Transverse colon (tissue), 4 donors: ENCODE results near the gene ADAMTS3. TPM values are rescaled to one million over a fixed set of nuclear protein-coding genes. Genes with fewer than 3 reads are reported as not detected.

Experiments used
- DNase-seq: peaks from one replicate; pipeline ENCODE4 v3.0.0-alpha.2; 2019
- H3K27ac ChIP-seq, 4 donors: fragments of 200-600 bp; sonication (generic); 2 replicates each; pipeline ENCODE4 v1.5.1; 2016 to 2018; ENCODE audit warnings: inconsistent platforms in 4 of 4
- H3K27me3 ChIP-seq: fragments of 200-600 bp; sonication (generic); 2 replicates; pipeline ENCODE4 v1.5.1; 2017; ENCODE audit warnings: inconsistent platforms
- H3K36me3 ChIP-seq, 4 donors: fragments of 200-600 bp; sonication (generic); 2 replicates each; pipeline ENCODE4 v1.5.1; 2017 to 2019; ENCODE audit warnings: inconsistent platforms in 4 of 4
- H3K4me1 ChIP-seq, 4 donors: fragments of 200-600 bp; sonication (generic); 2 replicates each; pipeline ENCODE4 v1.5.1; 2017 to 2020; ENCODE audit warnings: inconsistent platforms in 4 of 4
- H3K4me3 ChIP-seq, 4 donors: fragments of 200-600 bp; sonication (generic); 1 replicate in 1 of 4; 2 replicates in 3 of 4; pipeline versions ENCODE4 v1.5.1 to v1.6.1; 2017 to 2019; ENCODE audit warnings: inconsistent platforms in 4 of 4
- H3K9me3 ChIP-seq, 2 donors: fragments of 200-600 bp; sonication (generic); 2 replicates each; pipeline ENCODE4 v1.5.1; 2017 to 2019; ENCODE audit warnings: inconsistent platforms in 2 of 2
- EP300 ChIP-seq: sonication (generic); formaldehyde crosslinking; IDR thresholded peaks from one replicate; pipeline ENCODE4 v1.6.1; 2017; ENCODE audit warnings: antibody characterized with exemption, low read depth
- POLR2A ChIP-seq: fragments of 450-650 bp; IDR thresholded peaks from one replicate; pipeline ENCODE4 v1.6.1; 2016; ENCODE audit warnings: antibody characterized with exemption, mild to moderate bottlenecking, moderate library complexity
- POLR2AphosphoS5 ChIP-seq, 3 donors: sonication (generic); formaldehyde crosslinking; IDR thresholded peaks; one replicate each; pipeline ENCODE4 v1.6.1; 2016; ENCODE audit warnings: antibody characterized with exemption in 3 of 3
- WGBS, 2 donors: methylation state at CpG; one replicate each; pipeline ENCODE4 v1.1.5; 2018; ENCODE audit warnings: low coverage in 1 of 2; 5-methylcytosine and 5-hydroxymethylcytosine counted together
- in situ Hi-C, 4 donors: fragments of 200-750 bp; cut with MboI; loops; one replicate each; pipeline versions ENCODE4 v1.15.0 to v1.15.1; 2017; ENCODE audit warnings: low sequenced_read_pairs in 3 of 4, low pct_ligation_motif_present in 1 of 4, low pct_unique_long_range_greater_than_20kb in 1 of 4
- intact Hi-C: fragments of 100-400 bp; cut with DNase I; formaldehyde crosslinking; loops from one replicate; pipeline ENCODE4 v1.15.1; 2023; ENCODE audit warnings: low total_unique reads
- total RNA-seq, 4 donors: library from RNA; depleted of rRNA; stranded (reverse); fragments of >200 nt; gene quantifications; one replicate each; pipeline ENCODE4 v1.1.0, GENCODE V29; 2016
- TF ChIP-seq, protein P1 (sequence below), 5 experiments: fragments of 200-600 bp in 3 of 5; fragments of 450-650 bp in 2 of 5; sonication (generic) in 3 of 5; IDR thresholded peaks; 1 replicate in 2 of 5; 2 replicates in 3 of 5; pipeline ENCODE4 v1.5.1; 2016 to 2017; ENCODE audit warnings: antibody characterized with exemption in 5 of 5, inconsistent platforms in 3 of 5, mild to moderate bottlenecking in 2 of 5, moderate library complexity in 1 of 5

Gene ADAMTS3
- total RNA-seq, 4 donors from 2014 or later: 0.14 to 0.64 TPM; not detected in 2

DNA sequence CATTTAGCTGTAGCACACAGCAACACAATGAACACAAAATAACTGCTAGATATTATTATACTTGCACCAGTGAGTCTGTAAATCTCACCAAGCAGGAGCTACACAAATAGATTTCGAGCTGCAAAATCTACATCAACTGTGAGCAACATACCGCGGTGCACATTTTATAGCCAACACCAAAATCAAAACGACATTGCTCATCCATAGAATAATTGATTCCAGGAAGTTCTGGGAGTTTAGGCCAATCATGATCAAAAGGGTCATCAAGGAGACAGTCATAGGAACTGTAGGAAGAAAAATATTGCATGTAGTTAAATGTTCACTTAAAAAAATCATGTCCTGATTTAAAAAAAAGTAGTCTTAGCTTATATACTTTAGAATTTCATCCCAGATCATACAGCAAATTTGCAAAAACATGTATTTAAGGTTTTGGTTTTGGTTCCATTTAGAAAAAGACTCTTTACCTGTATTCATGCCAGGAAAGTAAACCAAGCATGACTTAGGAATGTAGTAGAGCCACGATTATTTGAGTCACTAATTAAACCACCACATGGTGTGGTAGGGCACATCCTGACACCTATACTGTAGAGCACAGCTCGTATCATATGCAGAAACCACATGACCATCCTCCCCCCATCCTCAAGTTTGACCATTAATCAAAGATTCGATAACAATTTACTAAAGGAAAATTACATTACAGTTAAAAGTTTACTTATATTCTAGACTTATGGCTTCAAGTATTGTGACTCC is 250.4 kb downstream of the ADAMTS3 start:
- in situ Hi-C loops (loop anchor here in 2 of 4 donors (25.0 kb wide), 2 partner anchors 144 to 581 kb away; no protein-coding TSS in a partner anchor), intact Hi-C loops (no loop called here)
- H3K27me3 ChIP-seq: no peaks in the 10 kb centered on the region
- WGBS, 2 donors: 65 to 70% methylated on average over 7 of the region's 7 CpGs
- no peak overlapping the region for H3K27ac ChIP-seq
- TF ChIP-seq, protein P1, sequence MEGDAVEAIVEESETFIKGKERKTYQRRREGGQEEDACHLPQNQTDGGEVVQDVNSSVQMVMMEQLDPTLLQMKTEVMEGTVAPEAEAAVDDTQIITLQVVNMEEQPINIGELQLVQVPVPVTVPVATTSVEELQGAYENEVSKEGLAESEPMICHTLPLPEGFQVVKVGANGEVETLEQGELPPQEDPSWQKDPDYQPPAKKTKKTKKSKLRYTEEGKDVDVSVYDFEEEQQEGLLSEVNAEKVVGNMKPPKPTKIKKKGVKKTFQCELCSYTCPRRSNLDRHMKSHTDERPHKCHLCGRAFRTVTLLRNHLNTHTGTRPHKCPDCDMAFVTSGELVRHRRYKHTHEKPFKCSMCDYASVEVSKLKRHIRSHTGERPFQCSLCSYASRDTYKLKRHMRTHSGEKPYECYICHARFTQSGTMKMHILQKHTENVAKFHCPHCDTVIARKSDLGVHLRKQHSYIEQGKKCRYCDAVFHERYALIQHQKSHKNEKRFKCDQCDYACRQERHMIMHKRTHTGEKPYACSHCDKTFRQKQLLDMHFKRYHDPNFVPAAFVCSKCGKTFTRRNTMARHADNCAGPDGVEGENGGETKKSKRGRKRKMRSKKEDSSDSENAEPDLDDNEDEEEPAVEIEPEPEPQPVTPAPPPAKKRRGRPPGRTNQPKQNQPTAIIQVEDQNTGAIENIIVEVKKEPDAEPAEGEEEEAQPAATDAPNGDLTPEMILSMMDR (IDR thresholded peaks at IDR 0.05): no peak
- no peak for TF ChIP-seq POLR2AphosphoS5 (IDR thresholded peaks at IDR 0.05)
- TF ChIP-seq POLR2A: no peak
- no peaks in the 10 kb centered on the region for H3K9me3 ChIP-seq
- DNase-seq: no peak
- H3K4me3 ChIP-seq: no peak overlapping the region
- no peaks in the 10 kb centered on the region for H3K36me3 ChIP-seq
- H3K4me1 ChIP-seq: peaks cover 0 to 8% (median 2%) of the 10 kb centered on the region in 4 donors

DNA sequence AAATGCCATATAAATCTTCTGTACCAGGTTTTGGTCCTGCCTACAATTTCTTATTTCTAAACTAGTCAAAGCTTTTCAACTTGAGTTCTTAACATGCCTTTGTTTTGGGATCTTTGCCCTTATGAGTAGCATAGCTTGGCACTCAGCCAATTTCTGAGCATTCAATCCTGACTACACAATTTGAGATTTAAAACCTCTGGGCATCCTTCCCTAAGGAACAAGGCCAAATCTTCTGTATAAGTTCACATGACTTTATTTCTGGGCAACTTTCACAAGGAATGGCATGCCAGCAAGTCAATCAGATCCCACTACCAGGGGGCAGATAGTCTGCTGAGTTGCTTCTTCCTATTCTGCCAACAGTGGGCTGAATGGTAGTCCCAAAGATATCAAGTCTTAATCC is 254.2 kb downstream of the ADAMTS3 start:
- Histone ChIP-seq H3K4me3 (no peak overlapping the region), H3K27ac (no peak overlapping the region), H3K9me3 (no peaks in the 10 kb centered on the region), H3K27me3 (no peaks in the 10 kb centered on the region), H3K36me3 (no peaks in the 10 kb centered on the region), H3K4me1 (peaks cover 0 to 12% (median 2%) of the 10 kb centered on the region in 4 donors)
- no peak for TF ChIP-seq POLR2A
- no peak for TF ChIP-seq EP300
- TF ChIP-seq, protein P1 (IDR thresholded peaks at IDR 0.05): no peak
- no peak for TF ChIP-seq POLR2AphosphoS5 (IDR thresholded peaks at IDR 0.05)
- DNase-seq: no peak
- intact Hi-C loops: no loop called here
- in situ Hi-C loops: loop anchor here in 2 of 4 donors (25.0 kb wide), 2 partner anchors 147 to 578 kb away; no protein-coding TSS in a partner anchor

DNA sequence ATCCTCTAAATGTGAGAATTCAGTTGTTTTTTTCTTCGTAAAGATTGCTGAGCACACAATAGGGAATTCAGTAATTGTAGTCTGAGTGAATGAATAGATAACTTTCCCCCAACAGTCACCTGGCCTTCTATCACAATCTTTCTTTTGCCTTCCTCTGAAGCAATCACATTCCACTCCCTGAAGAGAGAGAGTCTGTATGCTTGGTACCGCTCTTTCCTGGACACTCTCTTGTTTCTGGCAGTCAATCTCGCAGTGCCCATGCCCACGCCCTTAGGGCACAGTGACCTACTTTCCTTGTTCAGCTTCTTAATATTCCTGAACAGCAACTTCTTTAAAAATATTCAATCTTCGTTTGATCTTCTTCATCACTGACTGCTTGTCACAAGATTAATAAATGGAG is 255.9 kb downstream of the ADAMTS3 start:
- in situ Hi-C loops (loop anchor here in 2 of 4 donors (25.0 kb wide), 2 partner anchors 149 to 576 kb away; no protein-coding TSS in a partner anchor), intact Hi-C loops (no loop called here)
- Histone ChIP-seq H3K36me3 (no peaks in the 10 kb centered on the region), H3K9me3 (no peaks in the 10 kb centered on the region), H3K4me1 (peaks cover 0 to 12% (median 2%) of the 10 kb centered on the region in 4 donors), H3K27me3 (no peaks in the 10 kb centered on the region), H3K27ac (peak overlapping the region in 1 of 4 donors; percentile 68), H3K4me3 (no peak overlapping the region)
- 65 to 76% methylated on average over 5 of the region's 5 CpGs for WGBS, 2 donors
- DNase-seq: no peak
- TF ChIP-seq, protein P1 (IDR thresholded peaks at IDR 0.05): no peak

DNA sequence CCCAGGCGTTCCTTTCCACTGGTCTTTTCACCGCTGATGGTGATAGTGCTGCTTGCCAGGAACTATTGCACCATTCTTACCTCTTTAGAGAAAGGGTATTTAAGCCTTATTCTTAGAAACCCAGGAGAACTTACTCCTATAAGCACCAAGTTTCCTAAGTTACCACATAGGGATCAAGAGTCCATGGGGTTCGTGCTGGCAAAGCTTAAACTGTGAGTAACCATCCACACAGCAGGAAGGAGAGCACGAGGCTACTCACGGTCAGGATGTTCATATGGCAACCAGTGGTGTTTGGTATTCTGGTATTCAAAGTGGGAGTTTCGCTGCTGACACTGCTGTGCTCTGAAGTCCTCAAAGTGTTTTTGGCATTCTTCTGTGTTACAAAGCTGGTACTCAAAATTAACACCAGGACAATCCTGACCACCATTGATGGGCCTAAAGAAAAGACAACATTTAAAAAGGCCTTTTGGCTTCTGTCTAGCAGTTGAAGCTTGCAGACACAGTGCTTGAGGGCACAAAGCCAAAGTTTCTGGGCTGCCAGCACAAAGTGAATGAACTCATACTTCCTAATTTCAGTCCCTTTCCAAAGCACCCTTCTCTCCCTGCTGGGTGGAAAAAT is 256.9 kb downstream of the ADAMTS3 start:
- intact Hi-C loops: no loop called here
- WGBS, 2 donors: 58 to 90% methylated on average over 2 to 6 of the region's 6 CpGs
- no peaks in the 10 kb centered on the region for H3K27me3 ChIP-seq
- no peak overlapping the region for H3K4me3 ChIP-seq
- in situ Hi-C loops: loop anchor here in 2 of 4 donors (25.0 kb wide), 2 partner anchors 150 to 575 kb away; no protein-coding TSS in a partner anchor
- DNase-seq: peak; percentile 24
- H3K9me3 ChIP-seq: no peaks in the 10 kb centered on the region
- no peaks in the 10 kb centered on the region for H3K36me3 ChIP-seq
- TF ChIP-seq POLR2A: no peak
- no peak for TF ChIP-seq POLR2AphosphoS5 (IDR thresholded peaks at IDR 0.05)
- no peak for TF ChIP-seq EP300
- TF ChIP-seq, protein P1 (IDR thresholded peaks at IDR 0.05): no peak
- H3K4me1 ChIP-seq: peaks cover 0 to 12% (median 2%) of the 10 kb centered on the region in 4 donors
- H3K27ac ChIP-seq: peak overlapping the region; percentile 29 to 68 (median 44)
